ENCODE results near the gene HIGD2A. TPM values are rescaled to one million over a fixed set of nuclear protein-coding genes. Genes with fewer than 3 reads are reported as not detected.

The HIGD2A gene
- total and polyA plus RNA-seq, 5 donors = 164 to 349 (median 189) TPM

- no peak overlapping the region for H3K4me3 ChIP-seq (ENCODE audit: low read length)
- 91% methylated on average over 3 of the region's 3 CpGs for WGBS
- no peak for ATAC-seq
Observed at GRCh38 chr5:176356179-176356566, 32.4 kb upstream of the HIGD2A start.

GRCh38 chr5:176359658-176360057 is 28.9 kb upstream of the HIGD2A start:
- no peaks in the 10 kb centered on the region for H3K27me3 ChIP-seq (ENCODE audit: control insufficient read depth, insufficient read depth)
- intact Hi-C loops (cut with DNase I) = no loop called here
- H3K4me1 ChIP-seq (ENCODE audit: control insufficient read depth, insufficient read depth, low read length) = no peaks in the 10 kb centered on the region
- WGBS = 63% methylated on average over 4 of the region's 4 CpGs
- no peaks in the 10 kb centered on the region for H3K9me3 ChIP-seq (ENCODE audit: control insufficient read depth, low read length)
- H3K4me3 ChIP-seq (ENCODE audit: low read length) = no peak overlapping the region
- no peak for DNase-seq
- no peak for ATAC-seq
- H3K27ac ChIP-seq (ENCODE audit: low read length) = no peak overlapping the region

More at GRCh38 chr5:176356179-176356566, 32.4 kb upstream of the HIGD2A start:
- no peaks in the 10 kb centered on the region for H3K27me3 ChIP-seq (ENCODE audit: control insufficient read depth, insufficient read depth)
- no peak overlapping the region for H3K27ac ChIP-seq (ENCODE audit: low read length)
- no peaks in the 10 kb centered on the region for H3K9me3 ChIP-seq (ENCODE audit: control insufficient read depth, low read length)
- no peaks in the 10 kb centered on the region for H3K4me1 ChIP-seq (ENCODE audit: control insufficient read depth, insufficient read depth, low read length)
- no peak for DNase-seq
- intact Hi-C loops (cut with DNase I) = no loop called here

- no peaks in the 10 kb centered on the region for H3K9me3 ChIP-seq (ENCODE audit: control insufficient read depth, low read length)
- H3K27me3 ChIP-seq (ENCODE audit: control insufficient read depth, insufficient read depth) = no peaks in the 10 kb centered on the region
- peak in 1 of 3 donors; percentile 67 for DNase-seq
- H3K4me3 ChIP-seq (ENCODE audit: low read length) = peak overlapping the region; percentile 63
- 2% methylated on average over 27 of the region's 27 CpGs for WGBS
- H3K27ac ChIP-seq (ENCODE audit: low read length) = peak overlapping the region; percentile 22
- no peaks in the 10 kb centered on the region for H3K4me1 ChIP-seq (ENCODE audit: control insufficient read depth, insufficient read depth, low read length)
- intact Hi-C loops (cut with DNase I) = no loop called here
- peak in 1 of 2 donors; percentile 1 for ATAC-seq
Observed at GRCh38 chr5:176360894-176361436, 27.6 kb upstream of the HIGD2A start.

DNA sequence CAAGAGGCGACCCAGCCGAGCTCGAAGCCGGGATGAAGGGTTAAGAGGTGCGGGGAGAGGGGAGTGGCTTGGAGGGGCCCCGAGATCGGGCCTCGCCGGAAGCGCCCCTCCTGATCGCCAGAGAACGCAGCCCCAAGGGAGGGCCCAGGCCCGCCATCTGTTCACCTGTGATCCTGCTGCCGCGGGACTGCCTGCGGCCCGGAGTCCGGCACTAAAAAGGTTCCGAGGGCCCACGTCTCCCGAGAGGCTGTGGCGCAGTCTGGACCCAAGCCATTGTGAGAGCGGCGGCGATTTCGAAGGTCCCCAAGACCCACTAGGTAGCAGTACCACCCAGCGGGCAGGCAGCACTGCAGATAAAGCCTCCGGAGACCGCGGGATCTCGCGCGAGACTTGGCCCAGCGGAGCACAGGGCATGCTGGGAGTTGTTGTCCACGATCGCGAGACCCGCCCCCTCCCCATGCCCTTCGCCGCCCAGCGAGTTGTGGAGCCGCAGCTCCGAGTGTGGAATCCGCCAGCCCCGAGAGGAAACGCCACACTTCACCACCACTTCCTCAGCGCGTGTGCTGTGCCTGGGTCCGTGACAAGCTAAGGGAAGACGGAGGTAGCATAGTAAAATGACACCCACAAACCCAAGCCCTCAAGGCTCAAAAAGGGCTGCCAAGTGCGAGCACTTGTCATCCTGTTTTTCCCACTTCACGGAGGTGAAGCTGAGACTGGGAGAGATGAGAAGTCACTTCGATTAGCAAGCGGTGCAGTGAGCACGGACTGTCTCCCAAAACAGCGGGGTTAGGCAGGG is 26.9 kb upstream of the HIGD2A start, which contains the start of gene KIAA1191:
Gene KIAA1191, minus strand, starts transcription at position 328 of the 796 bp plus-strand sequence. CDS start 2,256 bp downstream, outside the sequence.
- WGBS = under 1% methylated on average over 56 of the region's 56 CpGs
- Histone ChIP-seq H3K4me1 (ENCODE audit: control insufficient read depth, insufficient read depth, low read length) (peaks cover 3% of the 10 kb centered on the region), H3K27ac (ENCODE audit: low read length) (peak within 1 kb of the TSS; percentile 22), H3K27me3 (ENCODE audit: control insufficient read depth, insufficient read depth) (no peaks in the 10 kb centered on the region), H3K4me3 (ENCODE audit: low read length) (peak within 1 kb of the TSS; percentile 63), H3K9me3 (ENCODE audit: control insufficient read depth, low read length) (no peaks in the 10 kb centered on the region)
- DNase-seq = peak; percentile 96 to 99 (median 98)
- intact Hi-C loops (cut with DNase I) = no loop called here
- peak; percentile 97 to 98 for ATAC-seq

GRCh38 chr5:176362233-176362490 is 26.4 kb upstream of the HIGD2A start:
- Histone ChIP-seq H3K27ac (ENCODE audit: low read length) (peak overlapping the region; percentile 19), H3K4me3 (ENCODE audit: low read length) (peak overlapping the region; percentile 63), H3K9me3 (ENCODE audit: control insufficient read depth, low read length) (no peaks in the 10 kb centered on the region), H3K27me3 (ENCODE audit: control insufficient read depth, insufficient read depth) (no peaks in the 10 kb centered on the region), H3K4me1 (ENCODE audit: control insufficient read depth, insufficient read depth, low read length) (peaks cover 3% of the 10 kb centered on the region)
- intact Hi-C loops (cut with DNase I) = no loop called here
- ATAC-seq (no peak), DNase-seq (no peak)
- 69% methylated on average over 8 of the region's 8 CpGs for WGBS

- intact Hi-C loops (cut with DNase I) = no loop called here
- no peak for ATAC-seq
Observed at GRCh38 chr5:176364765-176365350, 23.7 kb upstream of the HIGD2A start.

DNA sequence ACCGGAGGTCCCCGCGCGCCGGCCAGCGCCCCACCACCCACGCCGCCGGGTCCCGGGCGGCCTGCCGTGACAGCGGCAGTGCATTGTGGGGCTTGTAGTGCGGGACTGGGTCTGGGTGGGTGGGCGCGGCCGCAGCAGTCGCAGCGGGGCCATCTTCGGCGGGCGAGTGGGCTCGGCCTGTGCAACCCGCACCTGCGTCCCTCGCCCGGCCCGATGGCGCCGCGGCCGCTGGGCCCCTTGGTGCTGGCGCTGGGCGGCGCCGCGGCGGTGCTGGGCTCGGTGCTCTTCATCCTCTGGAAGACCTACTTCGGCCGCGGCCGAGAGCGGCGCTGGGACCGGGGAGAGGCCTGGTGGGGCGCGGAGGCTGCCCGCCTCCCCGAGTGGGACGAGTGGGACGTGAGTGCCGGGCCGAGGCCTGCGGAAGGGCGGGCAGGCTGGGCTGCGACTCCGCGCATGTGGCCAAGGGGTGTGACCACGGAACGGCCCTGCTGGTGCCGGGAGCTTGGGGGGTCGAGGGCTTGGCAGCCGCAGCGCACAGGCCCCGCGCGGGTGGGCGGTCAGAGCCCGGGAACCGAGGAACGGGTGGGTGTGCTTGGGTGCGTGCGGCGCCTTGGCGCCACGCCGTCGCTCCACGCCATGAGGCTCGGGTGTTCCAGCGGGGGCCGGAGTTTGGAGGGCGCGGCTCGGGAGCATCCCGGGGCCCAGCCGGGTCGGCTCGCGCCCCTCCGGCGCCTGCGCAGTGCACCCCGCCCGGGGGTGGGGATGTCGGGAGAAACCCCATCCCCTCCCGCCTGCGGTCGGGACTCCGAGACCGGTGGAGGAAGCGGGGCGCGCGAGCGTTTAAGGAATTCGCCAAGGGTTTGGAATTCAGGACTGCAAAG is 23.0 kb upstream of the HIGD2A start, which contains the start of gene ARL10:
Gene ARL10, plus strand, starts transcription at position 137 of the 881 bp plus-strand sequence. Its CDS starts 77 bp downstream, at position 214.
- peaks cover 3% of the 10 kb centered on the region for H3K4me1 ChIP-seq (ENCODE audit: control insufficient read depth, insufficient read depth, low read length)
- peak within 1 kb of the TSS; percentile 40 for H3K4me3 ChIP-seq (ENCODE audit: low read length)
- H3K9me3 ChIP-seq (ENCODE audit: control insufficient read depth, low read length) = no peaks in the 10 kb centered on the region
- ATAC-seq (peak; percentile 40 to 55), DNase-seq (peak; percentile 65 to 89 (median 85))
- H3K27ac ChIP-seq (ENCODE audit: low read length) = peak within 1 kb of the TSS; percentile 60
- intact Hi-C loops (cut with DNase I) = no loop called here
- under 1% methylated on average over 108 of the region's 108 CpGs for WGBS
- H3K27me3 ChIP-seq (ENCODE audit: control insufficient read depth, insufficient read depth) = no peaks in the 10 kb centered on the region

More at GRCh38 chr5:176364765-176365350, 23.7 kb upstream of the HIGD2A start:
- no peak for DNase-seq
- peak overlapping the region; percentile 49 for H3K27ac ChIP-seq (ENCODE audit: low read length)
- peaks cover 3% of the 10 kb centered on the region for H3K4me1 ChIP-seq (ENCODE audit: control insufficient read depth, insufficient read depth, low read length)
- 26% methylated on average over 28 of the region's 28 CpGs for WGBS
- H3K27me3 ChIP-seq (ENCODE audit: control insufficient read depth, insufficient read depth) = no peaks in the 10 kb centered on the region
- H3K4me3 ChIP-seq (ENCODE audit: low read length) = peak overlapping the region; percentile 40
- H3K9me3 ChIP-seq (ENCODE audit: control insufficient read depth, low read length) = no peaks in the 10 kb centered on the region

GRCh38 chr5:176366232-176366894 is 22.2 kb upstream of the HIGD2A start:
- 46% methylated on average over 38 of the region's 38 CpGs for WGBS
- no peaks in the 10 kb centered on the region for H3K27me3 ChIP-seq (ENCODE audit: control insufficient read depth, insufficient read depth)
- H3K9me3 ChIP-seq (ENCODE audit: control insufficient read depth, low read length) = no peaks in the 10 kb centered on the region
- intact Hi-C loops (cut with DNase I) = no loop called here
- DNase-seq = no peak
- peak overlapping the region; percentile 1 for H3K27ac ChIP-seq (ENCODE audit: low read length)
- H3K4me1 ChIP-seq (ENCODE audit: control insufficient read depth, insufficient read depth, low read length) = peaks cover 3% of the 10 kb centered on the region
- H3K4me3 ChIP-seq (ENCODE audit: low read length) = peak overlapping the region; percentile 40
- no peak for ATAC-seq

GRCh38 chr5:176368726-176369125 is 19.8 kb upstream of the HIGD2A start:
- intact Hi-C loops (cut with DNase I) = no loop called here
- H3K9me3 ChIP-seq (ENCODE audit: control insufficient read depth, low read length) = no peaks in the 10 kb centered on the region
- H3K27me3 ChIP-seq (ENCODE audit: control insufficient read depth, insufficient read depth) = no peaks in the 10 kb centered on the region
- peaks cover 11% of the 10 kb centered on the region for H3K4me1 ChIP-seq (ENCODE audit: control insufficient read depth, insufficient read depth, low read length)
- H3K4me3 ChIP-seq (ENCODE audit: low read length) = no peak overlapping the region
- DNase-seq (no peak), ATAC-seq (no peak)
- no peak overlapping the region for H3K27ac ChIP-seq (ENCODE audit: low read length)
- WGBS = 95% methylated on average over 13 of the region's 13 CpGs

DNA sequence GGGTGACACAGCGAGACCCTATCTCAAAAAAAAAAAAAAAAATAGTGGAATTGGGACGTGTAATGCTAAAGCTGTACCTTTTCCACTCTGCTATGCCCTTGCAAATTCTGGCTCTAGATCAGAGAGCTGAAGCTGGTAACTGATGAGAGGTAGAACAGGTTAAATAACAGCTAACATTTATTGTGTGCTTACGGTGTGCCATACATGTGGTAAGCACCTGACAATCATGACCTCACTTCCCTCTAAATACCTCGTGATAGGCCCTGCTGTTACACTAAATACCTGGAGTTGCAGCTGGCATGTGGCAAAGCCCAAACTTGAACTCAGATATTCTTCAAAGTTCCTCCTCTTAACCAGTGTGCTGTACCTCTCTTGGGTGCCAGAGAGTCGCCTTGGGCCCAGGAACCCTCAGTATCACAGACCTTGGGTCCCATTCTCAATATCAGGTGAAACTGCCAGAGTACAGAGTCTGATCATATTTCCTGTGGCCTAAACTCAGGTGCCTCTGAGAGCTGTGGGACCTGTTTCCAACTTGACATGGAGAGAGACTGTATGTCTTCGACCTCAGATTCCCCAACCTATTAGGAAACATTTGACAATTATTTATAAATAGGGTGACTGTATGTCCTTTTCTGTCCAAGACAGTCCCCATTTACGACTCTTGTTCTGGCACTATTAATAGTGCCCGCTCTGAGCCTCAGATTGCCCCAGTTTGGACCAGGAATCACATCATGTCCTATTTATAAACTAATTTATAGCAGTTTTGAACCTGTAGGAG is 18.4 kb upstream of the HIGD2A start:
- ATAC-seq (no peak), DNase-seq (no peak)
- WGBS = 79% methylated on average over 8 of the region's 8 CpGs
- H3K4me3 ChIP-seq (ENCODE audit: low read length) = no peak overlapping the region
- no peaks in the 10 kb centered on the region for H3K9me3 ChIP-seq (ENCODE audit: control insufficient read depth, low read length)
- peaks cover 14% of the 10 kb centered on the region for H3K4me1 ChIP-seq (ENCODE audit: control insufficient read depth, insufficient read depth, low read length)
- H3K27ac ChIP-seq (ENCODE audit: low read length) = peak overlapping the region; percentile 85
- H3K27me3 ChIP-seq (ENCODE audit: control insufficient read depth, insufficient read depth) = no peaks in the 10 kb centered on the region
- intact Hi-C loops (cut with DNase I) = no loop called here
